IPS-NIHi7 (cell line): Measurements from ENCODE around the gene E2F6.
A peak's percentile ranks its signal among the peaks of the same experiment; 100 is the strongest.

Experiments
- DNase-seq: peaks from one replicate; pipeline ENCODE4 v3.0.0; 2012; ENCODE audit warnings: mixed read lengths; ENCODE audit errors: extremely low spot score

E2F6 gene

DNA sequence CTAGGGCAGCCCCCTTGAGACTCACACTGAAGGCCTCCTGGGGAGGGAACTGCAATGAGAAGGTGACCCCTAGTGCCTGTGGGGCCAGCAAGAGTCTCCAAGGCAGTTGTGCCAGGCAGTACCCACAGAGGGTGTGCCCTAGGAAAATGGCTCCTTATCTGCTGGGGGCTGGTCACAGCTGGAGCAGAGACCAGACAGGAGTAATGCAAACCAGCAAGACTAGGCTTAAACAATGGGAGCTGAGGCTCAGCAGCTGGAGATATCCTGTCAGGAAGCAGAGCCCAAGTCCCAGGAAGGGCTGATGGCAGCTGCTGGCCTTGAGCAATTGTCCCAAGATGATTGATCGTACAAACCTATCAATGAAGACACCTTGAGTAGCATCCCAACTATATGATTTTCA, 26.8 kb upstream of the E2F6 start:
- no peak for DNase-seq

DNA sequence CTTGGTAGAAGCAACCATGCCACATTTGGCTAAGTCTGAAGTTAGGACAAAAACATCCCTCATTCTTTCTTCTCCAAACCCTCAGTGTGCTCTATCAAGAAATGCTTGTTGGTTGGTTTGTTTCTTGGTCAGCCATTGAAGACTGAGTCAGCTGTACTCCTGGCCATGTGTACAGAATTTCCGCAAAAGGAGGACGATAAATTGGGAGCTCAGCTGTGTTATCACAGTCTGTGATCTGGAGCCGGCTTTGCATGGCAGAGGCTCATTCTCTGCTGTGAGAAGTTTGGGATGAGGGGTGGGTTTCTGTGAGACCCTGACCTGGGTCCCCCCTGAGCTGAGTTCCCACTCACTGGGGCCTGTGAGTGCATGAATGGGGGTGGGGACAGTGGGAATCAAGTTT, 26.3 kb upstream of the E2F6 start:
- DNase-seq = no peak

DNA sequence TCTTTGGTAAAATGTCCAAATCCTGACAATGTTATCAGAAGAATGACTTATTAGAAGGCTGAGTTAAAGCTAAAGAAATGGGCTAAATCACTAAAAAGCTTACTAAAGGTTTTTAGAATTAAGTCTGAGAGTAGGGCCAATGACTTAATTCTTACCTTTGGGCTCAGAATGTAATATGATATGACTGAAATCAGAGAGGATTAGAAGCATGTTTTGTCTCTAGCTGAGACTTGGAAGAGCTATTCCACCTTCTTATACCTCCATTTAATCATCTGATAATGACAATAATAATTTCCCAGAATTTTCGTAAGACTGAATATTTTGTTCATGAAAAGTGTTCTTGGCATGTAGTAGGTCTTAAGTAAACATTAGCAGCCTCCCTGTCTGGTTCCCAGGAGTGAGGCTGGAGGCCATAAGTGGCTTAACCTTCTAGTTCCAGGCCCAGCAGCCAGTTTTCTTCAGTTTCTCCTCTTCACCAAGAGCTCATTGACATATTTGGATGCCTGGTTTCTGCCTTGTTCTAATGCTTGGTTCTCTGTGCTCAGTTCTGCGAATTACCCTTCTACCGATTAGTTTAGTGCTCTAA, 25.5 kb upstream of the E2F6 start:
- no peak for DNase-seq

DNA sequence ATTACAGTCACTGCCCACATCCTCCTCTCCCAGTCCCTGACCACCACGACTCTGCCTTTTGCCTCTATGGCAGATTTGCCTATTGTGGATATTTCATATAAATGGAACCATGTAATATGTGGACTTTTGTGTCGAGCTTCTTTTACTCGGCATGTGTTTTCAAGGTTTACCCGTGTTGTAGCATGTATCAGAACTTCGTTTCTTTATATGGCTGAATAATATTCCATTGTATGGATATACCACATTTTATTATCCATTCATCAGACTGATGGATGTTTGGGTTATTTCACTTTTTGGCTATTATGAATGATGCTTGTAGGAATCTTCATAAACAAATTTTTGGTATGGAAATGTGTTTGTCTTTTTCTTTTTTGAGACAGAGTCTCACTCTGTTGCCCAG, 24.2 kb upstream of the E2F6 start:
- DNase-seq = no peak

DNA sequence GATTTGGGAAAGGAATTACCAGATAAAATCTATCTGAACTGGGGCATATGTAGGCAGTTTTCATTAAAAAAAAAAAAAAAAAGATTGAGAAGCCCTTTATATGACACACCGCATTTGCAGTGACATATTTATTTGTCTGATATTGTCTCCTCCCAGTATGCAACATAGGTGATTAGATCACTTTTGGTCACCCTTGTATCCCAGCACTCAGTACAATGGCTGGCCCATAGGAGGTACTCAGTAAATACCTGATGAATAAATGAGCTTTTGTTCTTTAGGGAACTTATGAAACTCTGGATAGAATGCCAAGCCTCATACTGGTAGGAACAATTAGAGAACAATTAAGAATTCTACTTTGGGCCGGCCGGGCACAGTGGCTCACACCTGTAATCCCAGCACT, 22.8 kb upstream of the E2F6 start:
- no peak for DNase-seq

DNA sequence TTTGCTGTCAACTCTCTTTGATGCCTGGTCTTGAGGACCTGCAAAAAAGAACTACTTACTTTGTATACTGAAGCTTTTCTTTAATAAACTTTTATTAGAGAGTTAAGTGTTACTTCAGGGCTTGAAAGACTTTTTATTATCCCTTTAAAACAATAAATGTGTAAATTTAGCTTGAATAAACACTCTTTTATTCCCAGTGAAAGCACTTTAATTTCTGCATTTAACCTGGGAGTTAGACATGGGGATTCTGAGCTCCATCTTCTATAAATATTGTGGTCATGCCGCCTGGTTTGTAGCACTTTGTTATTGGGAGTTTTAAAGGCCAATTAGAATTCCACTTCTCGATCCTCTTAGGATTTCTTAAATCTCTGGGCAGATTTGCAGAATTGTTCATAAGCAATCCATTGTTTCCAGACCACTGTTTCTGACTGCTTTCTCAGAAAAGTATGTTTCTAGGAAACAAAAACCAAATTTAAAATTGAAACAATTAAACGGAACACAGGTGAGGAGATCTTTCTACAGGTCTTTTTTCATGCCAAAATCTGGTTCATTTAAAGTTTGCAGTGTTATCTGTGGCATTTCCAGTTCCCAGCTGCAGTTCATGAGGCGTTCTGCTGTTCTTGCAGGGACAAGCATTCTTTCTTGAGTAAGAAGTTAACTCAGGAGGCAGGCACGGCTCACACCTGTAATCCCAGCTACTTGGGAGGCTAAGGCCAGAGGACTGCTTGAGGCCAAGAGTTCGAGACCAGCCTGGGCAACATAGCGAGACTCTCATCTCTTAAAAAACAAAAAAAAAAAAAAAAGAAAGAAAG, 18.1 kb upstream of the E2F6 start:
- DNase-seq = no peak

DNA sequence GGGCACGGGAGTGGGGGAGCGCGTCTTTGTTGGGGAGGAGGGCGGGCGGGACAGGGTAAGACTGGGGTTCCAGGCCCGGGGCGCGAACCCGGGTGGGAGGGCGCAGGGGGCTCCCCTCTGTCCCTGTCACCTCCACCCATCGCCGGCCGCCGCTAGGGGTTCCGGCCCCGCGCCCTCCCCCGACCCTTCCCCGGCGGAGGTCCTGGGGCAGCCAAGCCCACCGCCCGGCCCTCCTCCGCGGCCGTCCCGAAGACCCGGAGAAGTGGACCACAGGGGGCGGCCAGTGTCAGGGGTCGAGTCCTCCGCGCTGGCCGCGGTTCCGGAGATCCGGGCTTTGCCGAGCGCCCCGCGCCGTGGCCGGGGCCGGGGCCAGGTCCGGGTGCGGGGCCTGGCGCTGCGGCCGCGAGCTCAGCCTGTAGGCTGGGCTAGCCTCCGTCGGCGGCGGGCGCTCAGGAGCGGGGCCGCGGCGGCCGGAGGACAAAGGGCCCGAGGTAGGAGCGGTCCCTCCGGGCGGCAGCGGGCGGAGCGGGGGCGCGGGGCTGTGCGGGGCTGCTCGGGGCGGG, 16.6 kb upstream of the E2F6 start:
- peak; percentile 88 for DNase-seq

DNA sequence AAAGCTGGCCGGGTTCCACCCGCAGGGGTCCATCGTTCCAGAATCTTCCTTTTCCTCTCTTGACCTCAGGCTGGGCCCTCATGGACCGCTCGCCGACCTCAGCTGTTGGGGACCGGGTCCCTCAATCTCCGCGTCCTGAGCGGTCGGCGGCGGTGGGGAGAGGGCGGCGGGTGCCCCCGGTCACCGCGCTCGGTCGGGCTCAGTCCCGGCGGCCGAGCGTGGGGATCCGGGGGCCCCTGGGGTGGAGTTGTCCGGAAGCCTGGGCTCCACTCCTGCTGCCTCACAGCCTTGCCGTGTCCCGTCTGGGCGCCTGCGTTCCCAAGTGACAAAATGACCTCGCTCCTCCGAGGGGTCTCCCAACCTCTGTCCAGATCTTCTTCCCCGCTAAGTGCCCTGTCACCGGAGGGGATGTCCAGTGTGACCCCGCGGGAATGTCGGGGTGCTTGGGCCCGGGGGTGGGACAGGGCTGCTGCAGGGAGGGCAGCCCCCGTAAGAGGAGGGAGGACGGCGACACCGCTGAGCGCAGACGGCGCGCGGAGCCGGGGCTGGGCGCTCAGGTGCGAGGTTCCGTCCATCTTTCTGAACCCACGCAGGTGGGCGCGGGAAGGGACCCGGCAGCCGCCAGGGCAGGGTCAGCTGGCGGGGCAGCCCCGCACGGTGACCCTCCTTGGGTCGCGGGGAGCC, 16.0 kb upstream of the E2F6 start:
- no peak for DNase-seq

DNA sequence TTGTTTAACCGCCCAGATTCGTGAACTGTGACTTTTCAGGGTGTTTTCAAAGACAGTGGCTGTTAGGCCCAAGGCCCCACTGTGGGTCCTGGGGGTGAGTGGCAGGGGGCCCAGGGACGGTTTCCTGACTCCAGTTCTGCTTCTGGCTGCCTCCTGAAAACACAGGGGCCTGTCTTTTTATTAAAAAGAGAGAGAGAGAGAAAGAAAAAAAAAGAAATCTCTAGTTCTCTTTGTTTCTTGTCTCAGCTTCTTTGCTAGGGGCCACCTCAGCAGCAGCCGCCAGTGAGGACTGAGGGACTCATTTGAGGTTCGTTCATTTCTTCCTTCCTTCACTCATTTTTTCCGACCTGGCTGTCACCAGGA, 15.4 kb upstream of the E2F6 start:
- DNase-seq = no peak

DNA sequence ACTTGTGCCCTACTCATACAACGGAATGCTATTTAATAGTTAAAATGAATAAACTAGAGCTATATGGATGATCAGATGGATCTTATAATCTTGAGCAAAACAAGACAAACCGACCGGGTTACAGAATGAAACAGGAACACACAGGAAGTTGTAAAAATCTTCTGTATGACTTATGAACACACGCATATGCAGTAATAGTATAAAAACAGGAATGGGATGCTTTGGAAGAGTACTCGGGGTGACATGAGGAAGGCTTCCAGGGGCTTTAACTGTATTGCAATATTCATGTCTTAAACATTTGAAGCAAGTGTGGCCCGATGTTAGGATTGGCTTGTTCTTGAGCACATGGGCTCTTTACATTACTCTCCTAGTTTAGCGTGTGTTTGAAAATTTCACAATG, 14.9 kb upstream of the E2F6 start:
- no peak for DNase-seq

DNA sequence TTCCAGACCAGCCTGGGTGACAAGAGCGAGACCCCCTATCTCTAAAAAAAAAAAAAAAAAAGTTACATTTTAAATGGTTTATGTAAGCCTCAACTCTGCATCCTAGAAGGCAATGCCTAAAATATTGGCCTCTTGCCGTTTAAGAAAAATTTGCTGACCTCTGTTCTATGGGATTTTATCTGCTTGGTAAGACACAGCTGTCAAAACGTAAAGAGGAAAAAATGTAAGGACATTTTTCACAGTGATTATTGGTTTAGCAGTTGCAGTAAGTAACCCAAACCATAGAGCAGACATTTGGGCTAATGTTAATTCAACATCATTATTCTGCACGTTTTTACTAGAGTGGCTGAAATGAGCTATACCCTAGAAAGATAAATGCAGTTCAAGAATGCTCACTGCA, 14.4 kb upstream of the E2F6 start:
- DNase-seq = no peak

DNA sequence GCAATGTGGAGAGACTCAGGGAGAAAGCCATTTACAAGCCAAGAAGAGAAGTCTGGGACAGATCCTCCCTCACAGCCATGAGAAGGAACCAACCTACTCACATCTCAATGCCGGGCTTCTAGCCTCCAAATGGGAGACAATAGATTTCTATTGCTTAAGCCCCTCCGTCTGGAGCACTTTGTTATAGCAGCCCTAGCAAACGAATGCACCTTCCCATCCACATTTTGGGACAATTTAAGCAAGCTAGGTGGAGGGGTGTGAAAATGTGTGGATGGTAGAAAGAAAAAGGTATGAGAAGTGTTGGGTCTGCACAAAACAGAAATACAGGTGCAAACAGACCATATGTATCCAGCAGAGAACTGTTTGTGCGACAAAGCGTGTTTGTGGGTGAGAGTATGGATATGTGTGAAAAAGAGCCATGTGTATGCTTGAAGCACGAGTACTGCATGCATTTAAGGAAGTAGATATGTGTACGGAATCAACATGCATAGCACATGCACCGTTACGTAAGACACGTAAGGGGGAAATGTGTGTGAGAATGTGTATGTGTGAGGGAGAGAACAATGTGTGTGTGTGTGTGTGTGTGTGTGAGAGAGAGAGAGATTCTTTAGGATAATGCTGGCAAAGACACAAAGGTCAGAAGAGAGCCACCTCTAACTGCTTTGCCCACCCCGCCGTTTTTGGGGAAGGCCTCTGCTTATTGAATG, 13.1 kb upstream of the E2F6 start:
- DNase-seq = no peak

DNA sequence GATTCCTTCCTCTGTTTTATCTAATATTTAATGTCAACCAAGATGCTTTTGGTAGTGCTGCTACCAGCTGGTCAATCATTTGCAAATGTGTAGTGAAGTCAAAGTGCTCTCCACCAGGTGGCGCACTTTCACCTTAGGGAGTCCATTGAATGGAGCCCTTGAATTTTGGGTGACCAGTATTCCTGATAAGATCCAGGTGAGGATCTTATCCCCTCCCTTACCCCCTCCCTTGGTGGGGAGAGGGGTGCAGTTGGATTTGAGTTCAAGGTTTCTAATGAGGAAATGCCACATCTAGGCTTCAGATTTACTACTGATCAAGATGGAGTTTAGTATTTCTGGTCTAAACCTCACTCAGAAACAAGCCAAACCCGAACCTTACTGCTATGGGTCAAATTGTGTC, 12.0 kb upstream of the E2F6 start:
- DNase-seq = peak; percentile 71

DNA sequence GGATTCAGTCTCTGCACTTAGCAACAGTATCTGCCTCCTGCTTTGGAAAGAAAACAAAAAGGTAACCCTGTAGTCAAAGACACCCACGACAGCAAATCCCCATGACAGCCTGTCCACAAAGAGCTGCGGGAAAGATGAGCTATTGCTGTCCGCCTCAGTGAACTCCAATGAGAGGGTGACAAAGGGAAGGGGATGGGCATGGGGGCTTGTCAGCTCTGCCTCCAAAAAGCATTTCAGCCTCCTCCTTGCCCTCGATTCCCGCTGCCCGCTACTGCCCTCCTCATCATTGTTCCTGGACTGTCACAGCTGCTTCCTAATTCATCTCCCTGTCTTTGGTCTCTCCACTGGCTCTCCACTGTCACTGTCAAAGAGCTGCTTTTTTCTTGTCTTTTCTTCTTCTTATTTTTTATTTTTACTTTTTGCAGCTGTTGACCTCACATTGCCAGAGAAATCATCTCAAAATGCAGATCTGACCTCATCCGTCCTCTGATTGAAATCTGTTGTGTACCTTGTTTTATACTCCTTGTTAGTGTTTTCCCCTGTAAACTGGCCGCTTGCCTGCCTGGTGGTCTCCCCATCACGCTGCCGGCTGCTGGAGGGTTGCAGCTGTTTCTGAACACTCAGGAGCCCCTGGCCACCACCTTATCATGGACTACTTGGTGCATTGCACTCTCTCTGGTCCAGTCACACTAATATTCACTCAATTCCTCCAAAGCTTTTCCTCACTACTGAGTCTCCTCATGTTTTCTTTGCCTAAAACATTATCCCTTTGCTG, 7.9 kb upstream of the E2F6 start:
- no peak for DNase-seq

DNA sequence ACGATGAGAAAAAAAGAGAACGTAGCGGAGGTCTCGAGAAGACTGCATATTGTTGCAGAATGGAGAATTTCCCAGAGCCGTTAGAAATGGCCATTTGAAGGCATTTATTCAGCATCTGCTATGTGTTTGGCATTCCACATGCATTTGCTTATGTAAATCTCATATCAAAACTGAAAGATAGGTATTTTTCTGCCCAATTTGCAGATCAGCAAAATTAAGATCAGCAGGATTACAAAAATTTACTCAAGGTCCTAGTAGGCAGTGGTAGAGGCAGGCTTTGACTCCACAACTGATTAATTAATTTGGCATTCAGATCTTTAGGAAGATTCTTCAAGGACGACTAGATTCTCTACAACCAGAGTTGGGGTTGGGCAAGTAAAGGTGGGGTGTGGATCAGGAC, 1.8 kb upstream of the E2F6 start:
- no peak for DNase-seq

DNA sequence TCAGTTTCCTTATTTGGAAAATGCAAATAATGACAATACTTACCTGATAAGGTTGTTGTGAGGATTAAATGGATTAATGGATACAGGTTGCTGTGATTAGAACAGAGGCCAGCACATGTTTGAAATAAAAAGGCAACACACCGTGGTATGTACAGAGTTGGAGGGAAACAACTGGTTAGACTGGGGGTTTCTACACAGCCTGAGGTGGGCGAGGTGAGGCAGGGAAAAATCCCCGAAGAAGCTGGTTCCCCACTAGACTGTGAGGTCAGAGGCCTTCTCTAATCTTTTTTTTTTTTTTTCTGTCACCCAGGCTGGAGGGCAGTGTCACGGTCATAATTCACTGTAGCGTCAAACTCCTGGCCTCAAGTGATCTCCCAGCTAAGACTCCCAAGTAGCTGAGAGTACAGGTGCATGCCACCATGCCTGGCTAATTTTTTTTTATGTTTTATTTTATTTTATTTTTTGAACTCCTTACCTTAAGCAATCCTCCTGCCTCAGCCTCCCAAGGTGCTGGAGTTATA, 1.2 kb upstream of the E2F6 start:
- DNase-seq = no peak

DNA sequence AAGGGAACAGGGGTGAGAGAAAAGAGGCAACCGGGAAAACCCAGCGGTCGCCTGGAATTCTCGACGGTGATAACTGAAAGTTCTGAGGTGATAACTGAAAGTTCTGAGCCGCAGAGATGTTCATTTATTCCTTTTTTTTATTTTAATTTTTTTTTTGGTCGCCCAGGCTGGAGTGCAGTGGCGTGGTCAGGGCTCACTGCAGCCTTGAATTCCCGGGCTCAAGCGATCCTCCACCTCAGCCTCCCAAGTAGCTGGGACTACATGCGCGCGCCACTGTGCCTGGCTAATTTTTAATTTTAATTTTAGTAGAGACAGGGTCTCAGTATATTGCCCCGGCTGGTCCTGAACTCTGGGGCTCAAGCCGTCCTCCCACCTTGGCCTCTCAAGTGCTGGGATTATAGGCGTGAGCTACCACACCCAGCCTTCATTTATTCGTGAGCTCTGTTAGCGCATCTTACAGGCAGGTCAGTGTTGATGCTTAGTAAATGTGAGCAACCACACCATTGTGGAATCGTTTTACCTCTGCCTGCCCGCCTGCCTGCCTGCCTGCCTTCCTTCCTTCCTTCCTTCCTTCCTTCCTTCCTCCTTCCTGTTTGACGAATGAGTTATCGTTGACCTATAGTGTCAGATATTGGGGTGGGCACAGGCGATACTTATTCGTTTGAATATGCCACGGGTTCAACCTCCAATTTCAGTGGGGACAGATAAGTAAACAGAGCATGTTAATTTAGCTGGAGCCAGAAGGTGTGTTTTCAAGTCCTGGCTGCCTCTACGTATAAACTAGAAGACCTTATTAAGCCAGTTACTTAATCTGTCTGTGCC, 557 bp upstream of the E2F6 start:
- DNase-seq = no peak

DNA sequence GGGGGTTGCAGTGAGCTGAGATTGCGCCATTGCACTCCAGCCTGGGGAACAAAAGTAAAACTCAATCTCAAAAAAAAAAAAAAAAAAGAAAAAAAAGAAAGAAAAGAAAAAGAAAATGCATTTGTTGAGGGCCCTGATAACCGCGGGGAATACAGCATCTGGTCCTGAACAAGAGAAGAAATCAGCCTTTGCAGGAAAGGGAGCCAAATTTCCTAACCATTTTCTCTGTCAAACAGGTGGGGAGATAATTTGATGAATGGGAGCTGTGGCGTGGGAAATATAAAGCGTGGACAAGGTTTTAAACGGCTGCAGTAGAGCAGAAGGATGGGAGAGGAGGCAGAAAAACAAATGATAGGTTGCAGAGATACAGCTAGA, 864 bp downstream of the E2F6 start:
- DNase-seq = no peak

DNA sequence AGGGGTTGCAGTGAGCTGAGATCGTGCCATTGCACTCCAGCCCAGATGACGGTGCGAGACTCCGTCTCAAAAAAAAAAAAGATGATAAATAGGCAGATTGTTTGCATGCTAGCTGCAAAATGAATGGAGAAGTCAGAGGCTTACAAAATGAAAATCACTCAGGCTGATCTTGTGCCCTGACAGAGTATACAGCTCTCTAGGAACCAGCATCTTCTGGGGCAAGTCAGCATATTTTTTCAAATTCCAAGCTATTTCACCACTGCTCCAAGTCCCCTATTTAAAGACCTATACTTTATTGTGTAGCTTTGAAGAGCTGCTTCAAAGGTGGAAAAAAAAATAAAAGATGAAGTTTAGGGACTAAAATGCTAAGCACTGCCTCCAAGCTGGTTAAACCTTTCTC, 6.1 kb downstream of the E2F6 start:
- no peak for DNase-seq

DNA sequence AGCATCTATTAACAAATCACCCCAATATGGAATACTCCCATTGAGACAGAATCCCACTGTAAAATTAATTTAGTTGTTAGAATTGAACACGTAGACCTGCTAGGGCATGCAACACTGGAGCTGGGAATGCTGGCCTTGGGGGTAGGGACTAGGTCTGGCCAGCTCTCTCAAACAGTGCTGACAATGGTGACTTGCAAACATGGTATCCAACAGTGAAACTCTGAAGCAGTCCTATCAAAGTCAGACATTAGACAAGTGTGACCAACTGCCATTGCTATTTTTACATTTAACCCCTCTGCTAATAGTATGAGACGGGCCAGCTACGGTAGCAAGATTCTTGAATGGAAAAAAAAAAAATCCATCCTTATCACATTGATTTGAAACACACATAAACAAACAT, 7.2 kb downstream of the E2F6 start:
- no peak for DNase-seq

DNA sequence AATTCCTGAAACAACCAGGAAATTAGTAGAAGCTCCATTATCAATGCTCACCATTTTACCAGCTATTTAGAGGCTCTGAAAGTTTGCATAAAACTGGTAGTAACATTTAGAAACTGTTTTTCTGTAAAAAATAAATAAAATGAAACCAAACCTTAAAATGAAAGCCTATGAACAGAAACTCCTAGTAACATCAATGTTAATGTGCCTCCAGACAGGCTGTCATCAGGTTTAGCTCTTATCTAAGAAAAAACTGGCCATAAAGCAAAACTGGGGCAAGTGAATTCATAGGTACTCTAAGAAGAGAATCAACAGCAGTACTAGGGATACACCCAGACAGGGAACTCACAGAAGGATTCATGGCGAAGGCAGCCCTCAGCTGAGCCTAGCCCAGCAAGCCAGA, 8.0 kb downstream of the E2F6 start:
- DNase-seq = no peak
